ENCODE measurements around the gene GLT1D1.

GLT1D1 gene

GRCh38 chr12:128814411-128815261 lies 38.6 kb upstream of the GLT1D1 start:
- no peak for TF ChIP-seq HDGF (IDR thresholded peaks at IDR 0.05; ENCODE audit: borderline replicate concordance)
- no peak for TF ChIP-seq BHLHE40 (IDR thresholded peaks at IDR 0.05; ENCODE audit: borderline replicate concordance)
- no peak for TF ChIP-seq SUZ12 (IDR thresholded peaks at IDR 0.05)
- no peak for TF ChIP-seq L3MBTL2 (conservative IDR thresholded peaks at IDR 0.05)
- TF ChIP-seq FOXA1 (IDR thresholded peaks at IDR 0.05), result no peak
- no peak for TF ChIP-seq FOXM1 (IDR thresholded peaks at IDR 0.05; ENCODE audit: borderline replicate concordance)
- TF ChIP-seq FOXK2 (IDR thresholded peaks at IDR 0.05), result no peak
- no peak for TF ChIP-seq ELF4 (IDR thresholded peaks at IDR 0.05)
- TF ChIP-seq PKNOX1 (IDR thresholded peaks at IDR 0.05), result no peak
- TF ChIP-seq NFRKB (IDR thresholded peaks at IDR 0.05), result no peak
- TF ChIP-seq TARDBP (IDR thresholded peaks at IDR 0.05), result no peak
- no peak for TF ChIP-seq LEF1 (IDR thresholded peaks at IDR 0.05; ENCODE audit: borderline replicate concordance)
- TF ChIP-seq ARNT (IDR thresholded peaks at IDR 0.05), result no peak
- TF ChIP-seq CTBP1 (IDR thresholded peaks at IDR 0.05; ENCODE audit: borderline replicate concordance), result no peak
- TF ChIP-seq SP1 (IDR thresholded peaks at IDR 0.05), result no peak
- no peak for TF ChIP-seq ZNF384 (IDR thresholded peaks at IDR 0.05)
- DNase-seq (ENCODE audit: extremely low spot score), result no peak
- ChIA-PET CTCF (no interaction called here), POLR2A (no interaction called here)

DNA sequence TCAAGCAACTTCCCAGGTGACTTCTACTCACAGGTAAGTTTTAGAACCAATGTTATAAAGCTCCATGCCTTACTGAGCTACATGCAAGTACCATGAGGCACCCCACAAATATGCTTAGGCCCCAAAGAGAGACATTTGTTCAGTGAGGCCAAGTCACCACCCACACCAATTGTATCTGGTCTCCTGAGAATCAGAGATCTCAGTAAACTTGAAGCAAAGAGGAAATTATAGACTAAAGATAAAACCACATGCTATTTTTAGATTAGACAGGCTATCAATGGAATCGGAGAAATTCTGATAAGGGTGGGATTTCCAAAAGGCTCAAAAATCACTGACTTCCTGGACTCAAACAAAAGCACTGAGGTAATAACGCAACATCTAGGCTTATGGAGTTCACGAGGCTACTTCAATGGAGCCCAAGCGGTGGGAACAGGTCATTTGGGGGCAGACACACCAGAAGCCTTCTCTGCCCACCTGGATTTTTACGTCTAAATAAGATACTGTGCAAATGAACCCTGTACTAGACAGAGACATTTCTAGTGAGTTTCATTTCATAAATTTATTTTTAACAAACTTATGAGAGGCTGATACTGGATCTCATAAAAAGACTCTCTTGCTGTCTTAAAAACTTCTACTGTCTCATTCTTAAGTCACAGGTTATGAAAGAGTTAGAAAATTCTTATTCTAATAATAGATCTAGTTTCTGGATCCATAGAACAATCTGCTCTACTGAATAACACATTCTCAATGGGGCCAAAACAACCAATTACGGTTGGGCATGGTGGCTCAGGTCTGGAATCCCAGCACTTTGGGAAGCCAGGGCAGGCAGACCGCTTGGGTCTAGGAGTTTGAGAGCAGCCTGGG lies 37.3 kb upstream of the GLT1D1 start:
- ChIA-PET POLR2A (no interaction called here), CTCF (no interaction called here)
- TF ChIP-seq FOXA1 (IDR thresholded peaks at IDR 0.05) (no peak), CTBP1 (IDR thresholded peaks at IDR 0.05; ENCODE audit: borderline replicate concordance) (no peak), ZNF384 (IDR thresholded peaks at IDR 0.05) (no peak), SUZ12 (IDR thresholded peaks at IDR 0.05) (no peak)
- no peak for DNase-seq (ENCODE audit: extremely low spot score)

DNA sequence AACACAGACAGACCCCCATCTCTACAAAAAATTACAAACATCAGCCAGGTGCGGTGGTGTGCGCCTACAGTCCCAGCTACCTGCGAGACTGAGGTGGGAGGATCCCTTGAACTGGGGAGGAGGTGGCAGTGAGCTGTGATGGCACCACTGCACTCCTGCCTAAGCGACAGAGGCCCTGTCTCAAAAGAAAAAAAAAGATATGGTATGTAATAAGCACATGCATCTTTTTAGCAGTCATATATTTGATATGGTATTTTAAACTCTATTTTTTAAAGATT lies 36.7 kb upstream of the GLT1D1 start:
- no peak for DNase-seq (ENCODE audit: extremely low spot score)
- ChIA-PET CTCF (no interaction called here), POLR2A (no interaction called here)
- TF ChIP-seq ARNT (IDR thresholded peaks at IDR 0.05), result no peak
- no peak for TF ChIP-seq FOXM1 (IDR thresholded peaks at IDR 0.05; ENCODE audit: borderline replicate concordance)
- TF ChIP-seq LEF1 (IDR thresholded peaks at IDR 0.05; ENCODE audit: borderline replicate concordance), result no peak
- no peak for TF ChIP-seq HDGF (IDR thresholded peaks at IDR 0.05; ENCODE audit: borderline replicate concordance)
- TF ChIP-seq SUZ12 (IDR thresholded peaks at IDR 0.05), result no peak
- no peak for TF ChIP-seq NFRKB (IDR thresholded peaks at IDR 0.05)
- no peak for TF ChIP-seq FOXA1 (IDR thresholded peaks at IDR 0.05)
- no peak for TF ChIP-seq L3MBTL2 (conservative IDR thresholded peaks at IDR 0.05)
- no peak for TF ChIP-seq TARDBP (IDR thresholded peaks at IDR 0.05)
- no peak for TF ChIP-seq ZNF384 (IDR thresholded peaks at IDR 0.05)
- TF ChIP-seq FOXK2 (IDR thresholded peaks at IDR 0.05), result no peak
- no peak for TF ChIP-seq SP1 (IDR thresholded peaks at IDR 0.05)
- TF ChIP-seq BHLHE40 (IDR thresholded peaks at IDR 0.05; ENCODE audit: borderline replicate concordance), result no peak
- no peak for TF ChIP-seq PKNOX1 (IDR thresholded peaks at IDR 0.05)
- no peak for TF ChIP-seq ELF4 (IDR thresholded peaks at IDR 0.05)
- TF ChIP-seq CTBP1 (IDR thresholded peaks at IDR 0.05; ENCODE audit: borderline replicate concordance), result no peak

DNA sequence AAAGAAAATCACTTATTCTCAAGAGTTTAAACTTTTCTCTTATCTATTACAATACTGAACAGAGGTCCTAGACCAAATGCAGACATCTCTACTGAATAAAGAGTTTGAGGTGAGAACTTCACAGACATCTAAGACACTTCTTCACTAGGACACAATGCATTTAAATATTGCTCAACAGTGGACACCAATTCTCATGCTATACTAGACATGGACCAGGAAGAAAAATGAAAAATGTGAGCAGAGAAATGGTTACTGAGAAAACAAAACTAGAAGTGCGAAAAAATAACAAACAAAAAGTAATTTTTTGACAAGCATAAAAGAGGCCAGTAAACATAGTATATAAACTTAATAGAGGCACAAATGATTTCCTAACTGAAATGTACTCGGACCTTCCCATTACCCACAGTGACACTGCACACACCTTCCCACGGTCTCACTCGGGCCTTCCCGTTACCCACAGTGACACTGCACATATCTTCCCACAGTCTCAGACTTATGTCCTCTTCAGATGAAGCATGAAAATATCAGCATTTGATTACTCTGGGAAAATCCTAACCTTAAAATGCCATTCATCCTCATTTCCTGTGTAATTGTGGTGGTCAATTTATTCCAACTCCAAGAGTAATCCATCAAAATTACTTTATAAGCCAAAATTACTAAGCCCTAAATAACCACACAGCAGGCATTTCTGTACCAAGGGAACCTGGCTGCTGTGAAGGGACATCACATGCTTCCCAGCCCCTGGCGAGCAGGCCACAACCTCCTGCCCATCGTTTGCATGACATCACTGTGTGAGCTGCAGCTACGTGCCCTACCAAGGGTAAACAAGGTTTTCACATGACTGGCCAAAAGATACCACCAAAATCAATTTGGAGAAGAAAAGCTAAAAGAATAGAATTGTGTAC lies 35.9 kb upstream of the GLT1D1 start:
- DNase-seq (ENCODE audit: extremely low spot score), result peak; percentile 31
- ChIA-PET POLR2A (no interaction called here), CTCF (no interaction called here)
- TF ChIP-seq SP1 (IDR thresholded peaks at IDR 0.05), result no peak
- TF ChIP-seq ARNT (IDR thresholded peaks at IDR 0.05), result no peak
- TF ChIP-seq ELF4 (IDR thresholded peaks at IDR 0.05), result no peak
- no peak for TF ChIP-seq LEF1 (IDR thresholded peaks at IDR 0.05; ENCODE audit: borderline replicate concordance)
- TF ChIP-seq SUZ12 (IDR thresholded peaks at IDR 0.05), result no peak
- TF ChIP-seq L3MBTL2 (conservative IDR thresholded peaks at IDR 0.05), result no peak
- no peak for TF ChIP-seq NFRKB (IDR thresholded peaks at IDR 0.05)
- no peak for TF ChIP-seq PKNOX1 (IDR thresholded peaks at IDR 0.05)
- TF ChIP-seq HDGF (IDR thresholded peaks at IDR 0.05; ENCODE audit: borderline replicate concordance), result no peak
- no peak for TF ChIP-seq ZNF384 (IDR thresholded peaks at IDR 0.05)
- no peak for TF ChIP-seq BHLHE40 (IDR thresholded peaks at IDR 0.05; ENCODE audit: borderline replicate concordance)
- TF ChIP-seq FOXA1 (IDR thresholded peaks at IDR 0.05), result no peak
- TF ChIP-seq TARDBP (IDR thresholded peaks at IDR 0.05), result no peak
- no peak for TF ChIP-seq CTBP1 (IDR thresholded peaks at IDR 0.05; ENCODE audit: borderline replicate concordance)
